NCI-H345 (cell line): Measurements from ENCODE around the gene CALCB.

ENCODE experiments used
- DNase-seq: peaks from one replicate; lab custom pipeline; 2025; lab: John Stamatoyannopoulos, UW

CALCB gene

DNA sequence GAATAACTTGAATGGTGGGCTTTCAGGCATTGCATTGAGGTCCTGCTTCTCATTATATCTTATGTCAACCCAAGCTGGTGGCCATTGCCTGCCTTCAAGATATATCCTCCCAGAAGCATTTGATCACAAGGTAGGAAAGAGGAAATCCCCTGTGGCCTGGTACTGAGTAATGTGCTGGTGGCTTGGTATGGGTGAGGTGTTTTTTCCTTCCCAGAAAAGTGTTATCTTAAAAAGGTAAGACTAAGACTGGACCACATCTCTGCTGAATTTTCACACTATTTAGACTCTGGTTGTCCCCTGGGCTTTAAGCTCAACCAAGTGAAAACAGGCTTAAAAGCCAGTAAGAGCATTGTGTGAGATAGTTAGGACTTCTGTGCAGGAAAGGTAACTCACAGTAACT, 45.0 kb downstream of the CALCB start:
- DNase-seq = no peak

DNA sequence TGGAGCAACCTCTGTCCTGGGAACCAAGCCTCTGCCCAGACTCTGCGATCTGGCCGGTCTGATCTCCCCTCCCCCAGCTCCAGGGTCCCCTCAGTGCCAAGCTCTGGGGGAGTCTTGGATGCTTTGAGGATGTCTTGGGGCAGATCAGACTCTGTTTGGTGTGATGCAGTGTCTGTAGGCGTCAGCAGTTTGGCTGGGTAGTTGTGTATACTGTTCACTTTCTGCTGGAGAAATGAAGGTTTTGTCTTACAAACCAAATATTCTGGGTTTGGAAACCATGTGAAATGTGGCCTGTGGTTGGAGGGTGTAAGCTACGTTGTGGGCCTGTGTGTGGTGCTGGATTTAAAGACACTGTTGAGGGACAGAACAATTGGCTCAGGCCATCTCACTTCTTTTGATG, 46.0 kb downstream of the CALCB start:
- DNase-seq = no peak

DNA sequence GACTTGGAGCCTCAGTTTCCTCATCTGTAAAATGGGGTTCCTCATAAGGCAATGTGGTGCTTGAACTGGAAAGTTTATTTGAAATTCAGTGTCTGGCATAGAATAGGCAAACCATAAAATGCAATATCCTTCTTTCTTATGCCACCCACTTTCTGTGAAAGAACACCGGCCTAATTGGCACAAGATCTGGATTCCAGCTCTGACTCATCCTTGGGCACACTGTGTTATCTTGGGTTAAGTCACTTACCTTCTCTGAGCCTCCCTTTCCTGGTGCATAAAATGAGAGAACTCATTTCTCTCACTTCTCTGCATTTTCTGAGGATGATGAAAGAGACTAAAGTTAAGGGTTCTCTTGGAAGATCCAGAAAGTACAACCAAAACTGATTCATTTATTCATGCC, 46.4 kb downstream of the CALCB start:
- no peak for DNase-seq

- no peak for DNase-seq
Observed at GRCh38 chr11:15123849-15124248, 50.5 kb downstream of the CALCB start.

DNA sequence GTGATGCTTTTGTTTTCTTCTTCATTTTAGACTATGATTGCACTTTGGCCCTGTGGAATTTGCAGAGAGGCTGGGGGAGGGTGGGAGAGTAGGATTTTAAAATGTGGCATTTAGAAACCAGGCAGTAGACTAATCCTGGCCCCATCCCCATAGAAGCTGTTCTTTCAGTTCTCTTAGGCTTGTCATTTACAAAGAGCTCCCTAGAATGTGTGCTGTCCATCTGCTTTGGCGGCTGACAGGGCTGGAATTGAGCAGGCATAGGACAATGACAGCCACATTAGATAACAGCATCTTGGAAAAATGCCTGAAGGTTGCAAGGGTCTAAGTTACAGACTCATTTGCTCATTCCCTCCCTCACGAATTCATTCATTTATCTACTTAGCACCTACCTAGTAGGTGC, 51.1 kb downstream of the CALCB start:
- no peak for DNase-seq

DNA sequence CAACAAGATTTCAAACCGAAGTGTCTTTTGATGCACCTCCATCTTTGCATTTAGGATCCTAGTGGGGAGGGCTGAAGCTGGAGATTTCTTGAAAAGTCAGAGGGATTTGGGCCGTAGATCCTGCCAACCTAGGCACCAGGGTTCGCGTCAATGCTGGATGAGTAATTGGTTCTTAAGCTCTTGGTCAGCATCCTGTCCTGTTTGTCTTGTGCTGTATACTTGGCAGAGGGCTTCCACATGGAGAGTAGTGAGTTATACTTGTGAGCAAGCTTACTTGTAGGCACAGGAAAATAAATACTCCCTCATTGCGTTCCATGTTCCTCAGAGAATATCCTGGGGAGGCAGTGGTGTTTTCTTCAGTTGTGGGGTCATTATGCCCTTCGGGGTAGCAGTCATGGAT, 53.9 kb downstream of the CALCB start:
- no peak for DNase-seq
